MM.1S (cell line): ENCODE results near the gene DIP2B.

Experiments
- DNase-seq: peaks from one replicate; pipeline ENCODE4 v3.0.0-alpha.2; 2015
- H2AFZ ChIP-seq: fragments of 300-600 bp; sonication (generic); 2 replicates; pipeline ENCODE4 v1.6.0; 2016; ENCODE audit warnings: antibody characterized with exemption, low read length
- H3F3A ChIP-seq: fragments of 300-600 bp; sonication (generic); 2 replicates; pipeline ENCODE4 v1.6.1; 2016; ENCODE audit warnings: mild to moderate bottlenecking, antibody characterized with exemption, low read length, moderate library complexity, mixed read lengths; ENCODE audit not compliant: insufficient read depth
- H3K27ac ChIP-seq: fragments of 300-600 bp; sonication (generic); 2 replicates; pipeline ENCODE4 v1.5.1; 2016; ENCODE audit warnings: mild to moderate bottlenecking, low read length
- H3K27me3 ChIP-seq: fragments of 300-600 bp; sonication (generic); replicated peaks from 2 replicates; pipeline ENCODE4 v1.6.0; 2016; ENCODE audit warnings: low read length; ENCODE audit not compliant: insufficient read depth
- H3K36me3 ChIP-seq: fragments of 300-600 bp; sonication (generic); replicated peaks from 2 replicates; pipeline ENCODE4 v1.6.1; 2016; ENCODE audit warnings: mild to moderate bottlenecking, low read length, mixed read lengths; ENCODE audit not compliant: insufficient read depth
- H3K4me1 ChIP-seq: fragments of 300-600 bp; sonication (generic); 2 replicates; pipeline ENCODE4 v1.6.1; 2016; ENCODE audit warnings: low read length, mixed read lengths
- H3K4me2 ChIP-seq: fragments of 300-600 bp; sonication (generic); 2 replicates; pipeline ENCODE4 v1.6.0; 2016; ENCODE audit warnings: low read depth, low read length
- H3K4me3 ChIP-seq: fragments of 300-600 bp; sonication (generic); 2 replicates; pipeline ENCODE4 v1.5.1; 2016; ENCODE audit warnings: low read length, mixed read lengths
- H3K79me2 ChIP-seq: fragments of 300-600 bp; sonication (generic); 2 replicates; pipeline ENCODE4 v1.6.1; 2016; ENCODE audit warnings: mixed run types, low read length, mixed read lengths
- H3K9ac ChIP-seq: fragments of 300-600 bp; sonication (generic); 2 replicates; pipeline ENCODE4 v1.6.1; 2016; ENCODE audit warnings: low read length, mixed read lengths
- H3K9me2 ChIP-seq: fragments of 300-600 bp; sonication (generic); replicated peaks from 2 replicates; pipeline ENCODE4 v1.6.1; 2016; ENCODE audit warnings: mild to moderate bottlenecking, low read length, mixed read lengths; ENCODE audit not compliant: insufficient read depth
- H3K9me3 ChIP-seq: fragments of 300-600 bp; sonication (generic); replicated peaks from 2 replicates; pipeline ENCODE4 v1.6.1; 2016; ENCODE audit warnings: mild to moderate bottlenecking, low read length, mixed read lengths; ENCODE audit not compliant: insufficient read depth
- H4K20me1 ChIP-seq: fragments of 300-600 bp; sonication (generic); 2 replicates; pipeline ENCODE4 v1.6.1; 2016; ENCODE audit warnings: mild to moderate bottlenecking, low read length, moderate library complexity, mixed read lengths; ENCODE audit not compliant: insufficient read depth
- CTCF ChIP-seq: fragments of 300-600 bp; sonication (generic); IDR thresholded peaks from 2 replicates; pipeline ENCODE4 v1.5.1; 2016; ENCODE audit warnings: antibody characterized with exemption, low read length, mixed read lengths
- EZH2 ChIP-seq: fragments of 300-600 bp; sonication (generic); optimal IDR thresholded peaks from 2 replicates; pipeline ENCODE3; 2017; ENCODE audit warnings: low read depth, mild to moderate bottlenecking, antibody characterized with exemption, low read length, mixed read lengths
- EZH2phosphoT487 ChIP-seq: fragments of 300-600 bp; sonication (generic); IDR thresholded peaks from 2 replicates; pipeline ENCODE4 v1.6.1; 2018; ENCODE audit warnings: antibody characterized with exemption, low read length

The DIP2B gene

GRCh38 chr12:50634379-50634778 lies 129.6 kb downstream of the DIP2B start:
- H3K27ac ChIP-seq = no peak overlapping the region
- no peak overlapping the region for H3K4me3 ChIP-seq
- H3F3A ChIP-seq = no peaks in the 10 kb centered on the region
- no peaks in the 10 kb centered on the region for H3K9me3 ChIP-seq
- peaks cover 7% of the 10 kb centered on the region for H3K4me1 ChIP-seq
- H3K79me2 ChIP-seq = 0 out of 2 replicates have a peak, but pooled peaks cover 3% of the 10 kb centered on the region
- no peak overlapping the region for H3K9ac ChIP-seq
- H4K20me1 ChIP-seq = no peaks in the 10 kb centered on the region; the same call in 1 of the 2 replicates
- no peaks in the 10 kb centered on the region for H3K36me3 ChIP-seq
- DNase-seq = no peak
- H2AFZ ChIP-seq = no peak overlapping the region
- no peak for TF ChIP-seq EZH2
- no peak for TF ChIP-seq CTCF
- TF ChIP-seq EZH2phosphoT487 = no peak
- no peak overlapping the region for H3K4me2 ChIP-seq
- H3K9me2 ChIP-seq = no peaks in the 10 kb centered on the region
- no peaks in the 10 kb centered on the region for H3K27me3 ChIP-seq

GRCh38 chr12:50635364-50635763 lies 130.6 kb downstream of the DIP2B start:
- H3K9me2 ChIP-seq = no peaks in the 10 kb centered on the region
- H3K27ac ChIP-seq = no peak overlapping the region
- TF ChIP-seq EZH2phosphoT487 (no peak), CTCF (no peak), EZH2 (no peak)
- no peaks in the 10 kb centered on the region for H3F3A ChIP-seq
- no peak overlapping the region for H3K4me2 ChIP-seq
- H3K9ac ChIP-seq = no peak overlapping the region
- H3K9me3 ChIP-seq = no peaks in the 10 kb centered on the region
- no peak overlapping the region for H3K4me3 ChIP-seq
- no peaks in the 10 kb centered on the region; the same call in 1 of the 2 replicates for H4K20me1 ChIP-seq
- H3K27me3 ChIP-seq = no peaks in the 10 kb centered on the region
- H3K36me3 ChIP-seq = no peaks in the 10 kb centered on the region
- peaks cover 17% of the 10 kb centered on the region for H3K4me1 ChIP-seq
- no peak for DNase-seq
- 0 out of 2 replicates have a peak, but pooled peaks cover 4% of the 10 kb centered on the region for H3K79me2 ChIP-seq
- no peak overlapping the region for H2AFZ ChIP-seq

DNA sequence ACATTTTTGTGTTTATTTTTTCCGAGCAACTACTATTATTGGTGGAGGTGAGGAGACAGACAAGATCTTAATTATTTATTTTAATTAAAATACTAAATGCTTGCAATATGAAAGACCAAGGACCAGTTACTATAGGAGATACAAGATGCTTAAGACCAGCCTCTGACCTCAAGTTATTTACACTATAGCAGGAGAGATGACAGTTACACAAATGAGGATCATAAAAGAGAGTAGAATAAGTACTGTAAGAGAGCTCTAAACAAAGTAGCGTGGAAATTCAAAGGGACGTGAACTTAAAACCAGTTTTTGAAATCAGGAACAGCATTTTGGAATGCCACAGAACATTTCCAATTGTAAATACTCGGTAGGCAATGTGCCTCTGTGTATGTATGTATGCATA lies 131.1 kb downstream of the DIP2B start:
- Histone ChIP-seq H3K4me3 (no peak overlapping the region), H3K9me3 (no peaks in the 10 kb centered on the region), H3K4me2 (no peak overlapping the region), H4K20me1 (no peaks in the 10 kb centered on the region; the same call in 1 of the 2 replicates), H3K27me3 (no peaks in the 10 kb centered on the region), H3K27ac (no peak overlapping the region), H3K4me1 (peaks cover 22% of the 10 kb centered on the region), H2AFZ (no peak overlapping the region), H3K9me2 (no peaks in the 10 kb centered on the region), H3K36me3 (no peaks in the 10 kb centered on the region), H3K79me2 (0 out of 2 replicates have a peak, but pooled peaks cover 4% of the 10 kb centered on the region), H3F3A (no peaks in the 10 kb centered on the region), H3K9ac (no peak overlapping the region)
- DNase-seq = no peak
- TF ChIP-seq EZH2phosphoT487 = no peak

- TF ChIP-seq CTCF (no peak), EZH2 (no peak), EZH2phosphoT487 (no peak)
- peaks cover 27% of the 10 kb centered on the region for H3K4me1 ChIP-seq
- H3K9me2 ChIP-seq = no peaks in the 10 kb centered on the region
- H3F3A ChIP-seq = no peaks in the 10 kb centered on the region
- no peak for DNase-seq
- H3K9ac ChIP-seq = no peak overlapping the region
- no peaks in the 10 kb centered on the region; the same call in 1 of the 2 replicates for H4K20me1 ChIP-seq
- H3K36me3 ChIP-seq = no peaks in the 10 kb centered on the region
- H3K79me2 ChIP-seq = 0 out of 2 replicates have a peak, but pooled peaks cover 4% of the 10 kb centered on the region
- H3K4me3 ChIP-seq = no peak overlapping the region
- no peak overlapping the region for H3K4me2 ChIP-seq
- H2AFZ ChIP-seq = no peak overlapping the region
- H3K27me3 ChIP-seq = no peaks in the 10 kb centered on the region
- no peak overlapping the region for H3K27ac ChIP-seq
- no peaks in the 10 kb centered on the region for H3K9me3 ChIP-seq
These were observed 131.7 kb downstream of the DIP2B start for GRCh38 chr12:50636505-50636904.
